Activated T-cell treated with anti-CD3 and anti-CD28 coated beads for 24 hours (primary cell): ENCODE measurements around the gene POLDIP2.
"Not testable (repeated sequence)": the region's sequence is repeated elsewhere in the genome, so short reads cannot be mapped to it uniquely, and the experiment has no call there.

Source experiments
- DNase-seq: peaks from one replicate; pipeline ENCODE4 v3.0.0-alpha.2; 2020; ENCODE audit warnings: low read depth

The POLDIP2 gene

DNA sequence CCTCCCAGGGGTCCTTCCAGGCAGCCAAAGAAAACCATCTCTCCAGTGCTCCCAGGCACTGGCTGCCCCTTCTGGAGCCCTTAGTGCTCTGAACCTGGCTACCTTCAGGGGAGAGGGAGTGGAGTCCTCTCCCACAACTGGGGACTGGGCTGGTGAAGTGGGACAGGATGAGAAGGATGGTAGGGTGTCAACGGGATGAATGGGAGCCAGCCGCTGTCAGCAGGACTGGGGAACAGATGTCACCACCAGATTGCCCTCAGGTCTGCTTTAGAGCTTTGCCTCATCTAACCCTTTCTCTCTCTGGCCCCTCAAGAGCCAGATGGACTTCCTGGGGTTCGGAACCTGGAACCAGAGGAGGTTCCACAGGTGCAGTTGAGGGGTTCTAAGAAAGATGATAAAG lies 8.2 kb upstream of the POLDIP2 start:
- no peak for DNase-seq

DNA sequence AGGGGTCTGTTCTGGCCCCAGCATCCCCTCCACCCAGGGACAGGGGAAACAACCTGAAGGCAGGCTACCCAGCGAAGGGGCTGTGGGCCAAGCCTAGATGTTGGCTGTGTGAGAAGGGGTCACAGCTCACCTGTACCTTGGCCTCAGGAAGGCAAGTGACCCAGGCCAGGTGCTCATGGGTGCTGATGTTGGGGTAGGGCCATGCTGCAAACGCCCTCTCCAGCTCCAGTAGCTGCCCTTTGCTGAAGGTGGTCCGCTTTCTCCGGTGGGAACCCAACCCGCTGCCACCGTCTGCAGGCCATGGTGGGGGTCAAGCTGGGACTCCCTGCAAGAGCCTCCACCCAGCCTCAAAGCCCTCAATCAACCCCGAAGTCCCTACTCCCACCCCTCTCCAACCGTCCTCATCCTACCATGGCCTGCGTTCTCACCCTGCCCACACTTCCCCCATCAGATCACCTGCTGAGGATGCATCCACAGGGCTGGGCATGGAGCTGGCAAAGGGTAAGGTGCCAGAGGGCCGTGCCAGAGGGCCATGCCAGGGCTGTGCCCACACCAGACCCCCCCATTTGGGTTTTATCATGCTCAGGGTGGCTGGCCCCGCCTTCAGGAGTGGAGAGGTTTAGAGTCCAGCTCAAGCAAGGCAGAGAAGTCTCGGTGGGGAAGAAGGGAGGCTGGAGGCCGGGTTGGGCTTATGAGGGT lies 7.5 kb upstream of the POLDIP2 start, which contains the start of gene SEBOX:
TSS of gene SEBOX (minus strand) at position 535 of the 699 bp plus-strand sequence. CDS start at position 487, 48 bp downstream.
- no peak for DNase-seq

DNA sequence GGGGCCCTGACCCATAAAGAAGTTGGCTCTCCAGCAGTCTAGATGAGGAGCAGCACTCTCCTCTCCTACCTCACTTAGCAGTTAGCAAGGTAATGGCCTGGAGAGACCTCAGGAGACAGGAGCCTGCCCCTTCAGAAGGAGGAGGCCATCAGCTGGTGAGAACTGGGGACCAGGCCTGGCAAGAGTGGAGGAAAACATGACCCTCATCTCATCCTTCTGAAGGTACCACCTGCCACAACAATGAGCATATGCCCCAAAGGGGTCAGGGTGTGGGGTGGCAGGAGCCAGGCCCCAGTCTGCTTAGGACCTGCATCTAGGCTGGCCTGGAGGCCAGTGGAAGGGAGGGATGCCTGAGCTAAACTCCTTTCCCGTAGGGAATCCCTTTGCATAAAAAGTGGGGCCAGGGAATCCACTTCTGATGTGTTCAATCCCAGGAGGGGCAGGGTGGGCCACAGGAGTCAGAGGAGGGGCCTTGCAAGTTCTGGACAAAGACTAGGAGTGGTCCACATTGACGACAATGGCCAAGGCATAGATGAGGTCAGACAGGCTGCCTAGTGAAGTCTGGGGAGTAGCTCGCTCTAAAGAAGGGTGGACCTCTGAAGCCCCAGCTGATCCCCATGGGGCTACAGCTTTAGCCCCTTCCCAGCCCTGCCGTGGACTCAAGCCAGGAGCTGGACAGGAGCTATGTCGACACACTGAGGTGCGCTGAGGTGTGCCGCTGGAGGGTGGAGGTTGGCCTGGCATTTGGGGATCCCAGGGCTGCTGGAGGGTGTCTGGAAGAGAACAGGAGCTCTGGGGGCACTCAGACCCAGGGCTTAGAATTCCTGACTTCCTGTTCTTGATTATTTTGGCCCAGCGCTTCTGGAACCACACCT lies 6.7 kb upstream of the POLDIP2 start:
- DNase-seq, result no peak

DNA sequence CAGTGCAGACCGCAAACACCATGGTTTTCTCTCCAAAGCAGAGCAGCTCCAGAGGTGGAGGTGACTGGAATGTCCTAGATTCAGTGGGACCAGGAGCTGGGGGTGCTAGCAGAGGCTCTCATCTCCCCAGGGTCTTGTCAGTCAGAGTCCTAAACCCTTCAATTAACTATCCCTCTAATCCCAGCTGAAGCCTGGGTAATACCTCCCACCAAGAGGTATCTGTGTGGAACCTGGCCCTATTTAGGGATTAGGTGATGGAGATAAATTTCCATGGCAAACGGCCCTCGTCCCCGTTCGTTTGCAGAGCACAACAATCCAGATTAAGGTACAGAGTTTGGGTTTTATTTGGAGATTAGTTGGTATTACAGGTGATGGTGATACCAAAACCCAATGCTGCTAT lies 5.9 kb upstream of the POLDIP2 start:
- no peak for DNase-seq

DNA sequence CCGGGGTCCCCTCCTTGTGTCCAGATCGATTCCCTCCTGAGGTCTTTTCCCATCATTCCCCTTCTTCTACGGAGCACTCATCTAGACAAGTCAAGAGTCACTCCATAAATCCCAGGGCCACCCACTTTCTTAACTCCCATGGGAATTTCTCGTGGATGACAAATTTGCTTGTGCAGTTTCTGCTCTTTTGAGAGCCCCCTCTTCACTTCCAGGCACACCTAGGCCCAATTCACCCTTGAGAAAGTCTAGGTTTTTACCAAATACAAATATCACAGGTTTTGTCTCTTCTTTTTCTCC lies 522 bp upstream of the POLDIP2 start:
- no peak for DNase-seq

DNA sequence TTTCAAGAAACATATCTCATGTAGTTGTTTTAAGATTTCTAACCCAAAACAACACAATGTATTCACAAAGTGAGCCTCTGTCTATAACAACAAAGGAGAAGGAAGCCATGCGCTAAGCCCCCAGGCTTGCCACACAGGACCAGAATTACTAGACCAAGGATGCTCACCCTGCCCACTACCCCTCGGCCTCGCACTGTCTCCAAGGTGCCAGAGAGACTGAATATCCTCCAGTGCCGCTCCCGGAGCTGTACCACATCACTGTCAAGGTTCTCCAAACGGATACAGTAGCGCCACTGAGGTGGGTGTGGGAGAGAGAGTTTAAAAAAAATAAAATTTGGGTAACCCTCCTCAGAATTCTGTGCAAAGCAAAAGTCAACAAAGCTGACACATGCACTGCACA lies 7.1 kb downstream of the POLDIP2 start:
- DNase-seq, result no peak

DNA sequence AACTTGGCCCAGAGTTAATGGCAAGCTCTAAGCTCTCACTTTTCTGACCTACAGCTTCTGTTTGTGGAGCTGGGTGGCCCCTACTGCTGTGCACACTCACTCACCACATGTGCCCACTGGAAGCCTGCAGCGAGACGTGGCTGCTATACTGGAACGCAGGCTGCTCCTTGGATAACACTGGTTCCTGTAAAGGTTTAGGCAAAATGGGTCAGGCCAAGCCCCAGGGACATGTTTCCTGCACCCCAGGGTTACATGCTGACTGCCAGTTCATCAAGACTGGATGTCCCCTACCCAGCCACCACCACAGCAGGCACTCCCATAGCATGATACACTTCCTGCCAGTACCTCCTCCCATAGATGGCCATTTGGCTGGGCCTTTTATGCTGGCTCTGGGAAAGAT lies 8.3 kb downstream of the POLDIP2 start:
- DNase-seq, result no peak

DNA sequence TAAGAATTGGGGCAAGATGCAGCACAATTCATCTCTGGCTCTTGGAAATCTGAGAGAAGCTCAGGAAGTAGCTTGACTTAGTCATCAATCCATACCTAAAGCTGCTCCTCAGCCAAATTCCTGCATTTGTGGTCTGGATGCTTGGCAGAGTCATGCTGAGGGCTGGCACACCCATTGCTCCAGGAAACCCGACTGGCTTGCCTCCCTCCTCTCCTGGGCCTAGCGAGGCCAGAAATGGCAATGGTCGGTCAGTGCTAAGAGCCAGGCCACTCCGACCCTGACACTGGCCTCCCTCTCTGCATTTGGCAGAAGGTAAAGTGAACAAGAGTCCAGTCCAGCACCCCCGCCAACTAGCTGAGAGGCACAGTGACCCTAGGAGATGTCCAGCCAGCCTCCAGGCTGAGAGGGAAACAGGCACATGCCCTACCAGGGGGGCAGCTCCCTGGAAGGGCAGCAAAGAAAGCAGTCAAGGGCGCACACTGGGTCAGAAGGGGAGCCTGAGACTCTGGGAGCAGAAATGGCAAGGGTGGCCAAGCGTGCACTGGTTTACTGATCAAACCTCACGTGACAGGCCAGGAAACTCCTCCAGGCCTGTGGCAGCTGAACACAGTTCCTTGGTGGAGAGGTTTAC lies 10.0 kb downstream of the POLDIP2 start:
- DNase-seq, result no peak

DNA sequence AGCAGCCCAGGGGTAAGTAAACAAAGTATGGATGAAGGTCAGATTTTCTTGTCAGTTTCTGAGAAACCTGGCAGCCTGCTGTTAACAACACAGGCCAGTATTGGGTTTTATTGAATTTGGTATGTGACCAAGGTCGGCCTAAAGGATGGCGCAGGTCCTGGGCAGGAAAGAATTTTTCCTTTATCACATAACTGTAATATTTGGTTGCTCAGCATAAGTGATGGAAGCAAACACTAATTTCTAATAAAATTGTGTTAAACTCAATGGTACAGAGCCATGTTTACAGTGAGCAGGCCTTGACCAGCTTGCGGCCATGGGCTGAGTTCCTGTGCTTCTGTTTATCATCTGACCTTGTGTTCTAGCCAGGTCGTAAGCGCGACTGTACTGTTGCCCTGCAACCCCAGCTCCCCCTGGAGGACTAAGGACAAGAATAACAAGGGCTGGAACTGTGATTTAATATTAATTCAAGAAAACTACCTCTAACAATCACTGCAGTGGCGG lies 10.5 kb downstream of the POLDIP2 start:
- no peak for DNase-seq

DNA sequence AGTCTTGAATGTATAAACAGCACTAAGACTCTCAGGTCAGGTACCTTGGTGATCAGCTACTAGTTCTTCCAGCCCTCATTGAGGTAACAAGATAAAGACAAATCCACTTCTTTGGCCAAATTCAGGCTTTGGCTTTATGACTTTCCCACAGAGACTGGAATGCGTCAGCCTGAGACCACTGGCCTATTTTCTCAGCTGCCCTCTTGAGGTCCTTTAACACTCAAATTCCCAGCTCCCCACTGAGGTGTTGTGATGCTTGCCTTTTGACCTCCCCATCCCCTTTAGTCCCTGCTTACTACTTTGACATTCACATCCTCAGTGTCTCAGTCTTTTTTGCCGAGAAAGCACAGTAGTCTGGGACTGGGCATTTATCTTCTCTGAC lies 11.1 kb downstream of the POLDIP2 start:
- DNase-seq, result no peak

DNA sequence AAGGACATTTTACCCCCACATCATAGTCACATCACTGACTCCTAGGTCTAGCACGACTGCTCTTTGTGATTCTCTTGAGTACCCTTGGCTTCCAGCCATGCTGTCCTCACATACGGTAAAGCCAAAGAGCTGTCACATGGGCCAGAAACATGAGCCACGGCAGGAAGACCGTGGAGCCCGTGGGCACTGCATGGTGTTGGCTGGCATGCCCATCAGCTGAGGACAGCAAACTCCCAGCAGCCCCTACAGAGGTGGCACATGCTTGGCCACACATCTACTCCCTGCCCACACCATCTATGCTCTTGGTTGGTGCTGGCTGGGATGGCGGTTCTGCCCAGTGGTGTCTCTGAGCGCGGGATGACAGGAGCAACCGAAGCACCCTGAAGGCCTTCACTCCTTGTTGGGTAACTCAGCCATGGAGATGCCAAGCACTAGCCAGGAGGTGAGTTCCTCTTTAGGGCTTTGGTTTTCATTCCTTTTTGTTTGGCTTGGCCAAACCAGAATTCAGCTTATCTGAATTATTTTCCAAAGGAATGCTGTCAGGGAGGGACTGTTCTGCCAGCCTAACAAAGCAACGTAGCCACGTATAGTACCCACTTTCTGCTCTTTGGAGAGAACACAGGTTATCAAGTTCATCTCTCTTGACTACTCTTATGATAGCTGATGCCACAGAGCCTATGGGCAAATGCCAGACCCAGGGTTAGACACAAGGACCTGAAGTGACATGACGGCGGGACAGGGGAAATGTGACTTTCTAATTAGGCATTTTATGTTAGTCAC lies 11.7 kb downstream of the POLDIP2 start:
- no peak for DNase-seq

DNA sequence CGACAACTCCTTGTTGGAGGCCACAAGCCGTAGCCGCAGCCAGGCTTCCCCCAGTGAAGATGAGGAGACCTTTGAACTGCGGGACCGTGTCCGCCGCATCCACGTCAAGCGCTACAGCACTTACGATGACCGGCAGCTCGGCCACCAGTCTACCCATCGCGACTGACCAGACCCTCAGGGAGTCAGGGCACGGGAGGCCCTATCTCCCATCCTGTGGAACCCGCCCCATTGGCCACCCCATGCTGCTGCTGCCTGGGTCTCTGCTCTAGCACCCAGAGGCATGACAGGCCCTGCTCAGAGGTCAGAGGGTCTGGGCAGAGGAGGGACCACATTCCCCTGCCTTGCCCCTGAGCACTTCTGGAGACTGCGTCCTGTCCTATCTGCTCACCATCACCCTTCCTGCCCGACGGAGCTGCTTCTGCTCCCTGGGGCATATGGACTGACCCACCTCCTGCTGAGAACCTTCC lies 12.9 kb downstream of the POLDIP2 start:
- DNase-seq, result no peak

DNA sequence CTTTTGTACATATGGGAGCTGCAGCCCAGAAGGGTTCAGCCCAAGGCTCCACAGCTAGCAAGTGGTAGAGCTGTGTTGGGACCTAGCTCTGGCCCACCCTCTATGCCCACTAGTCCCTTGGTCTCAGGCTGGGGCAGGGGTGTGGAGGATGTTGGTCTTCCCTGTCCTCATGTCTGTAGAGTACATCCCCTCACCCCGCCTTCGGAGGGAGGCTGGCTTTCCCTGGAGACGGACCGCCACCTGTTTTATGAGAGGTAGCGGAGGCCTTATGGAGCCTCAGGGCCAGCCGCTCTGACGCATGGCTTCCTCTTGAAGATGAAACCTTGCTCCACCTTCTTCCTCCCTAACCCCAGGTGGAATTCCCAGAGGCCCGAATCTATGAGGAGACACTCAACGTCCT lies 13.3 kb downstream of the POLDIP2 start:
- DNase-seq, result no peak

DNA sequence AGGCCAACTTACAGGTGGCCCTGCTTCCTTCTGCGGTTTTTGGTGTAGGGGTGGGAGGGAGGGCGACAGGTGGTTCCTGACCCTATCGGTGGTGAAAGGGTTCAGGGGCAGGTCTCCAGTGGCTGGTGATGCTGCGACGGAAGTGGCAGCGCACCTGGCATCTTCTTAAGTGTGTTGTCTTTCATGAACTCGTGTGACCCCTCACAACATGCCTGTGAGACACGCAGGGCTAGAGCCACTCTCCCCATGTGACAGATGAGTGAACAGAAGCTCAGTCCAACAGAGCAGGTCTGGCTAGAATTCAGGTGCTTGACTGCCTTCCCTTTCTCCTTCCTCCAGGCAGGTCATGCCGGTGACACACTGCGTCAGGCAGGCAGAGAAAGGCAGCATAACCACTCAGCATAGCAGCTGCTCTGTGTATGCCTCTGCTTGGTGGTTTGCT lies 13.8 kb downstream of the POLDIP2 start:
- DNase-seq, result no peak

DNA sequence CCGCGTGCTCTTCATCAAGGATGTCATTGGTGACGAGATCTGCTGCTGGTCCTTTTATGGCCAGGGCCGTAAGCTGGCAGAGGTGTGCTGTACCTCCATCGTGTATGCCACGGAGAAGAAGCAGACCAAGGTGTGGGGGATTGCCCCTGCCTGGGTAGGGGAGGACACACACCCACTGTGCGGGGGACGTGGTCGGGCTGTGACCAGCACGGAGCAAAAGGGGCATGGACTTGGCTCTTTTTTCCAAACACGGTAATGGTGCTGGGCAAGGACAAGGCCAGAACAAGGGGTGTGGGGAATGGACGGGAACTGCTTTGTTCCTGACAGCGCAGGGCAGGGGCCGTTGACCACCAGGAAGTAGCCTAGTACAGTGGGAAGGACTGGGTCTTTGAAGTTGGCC lies 15.0 kb downstream of the POLDIP2 start:
- no peak for DNase-seq

DNA sequence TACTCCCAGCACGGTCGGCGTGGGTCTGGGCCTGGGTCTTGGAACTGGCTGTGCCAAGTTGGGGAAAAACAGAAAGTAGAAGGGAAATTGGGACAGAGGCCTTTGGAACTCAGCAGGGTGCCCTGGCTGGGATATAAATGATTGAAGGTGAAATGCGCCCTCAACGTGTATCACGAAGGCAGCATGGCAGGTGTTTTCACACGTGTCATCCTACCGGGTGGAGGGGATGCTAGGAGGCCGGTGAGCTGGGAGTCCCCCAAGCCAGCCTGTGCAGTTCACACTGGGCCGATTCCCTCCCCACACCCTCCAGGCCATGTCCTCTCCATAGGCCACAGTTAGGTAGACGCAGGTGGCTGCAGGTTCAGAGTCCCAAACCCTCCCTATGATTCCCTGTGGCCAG lies 15.8 kb downstream of the POLDIP2 start:
- DNase-seq, result no peak

DNA sequence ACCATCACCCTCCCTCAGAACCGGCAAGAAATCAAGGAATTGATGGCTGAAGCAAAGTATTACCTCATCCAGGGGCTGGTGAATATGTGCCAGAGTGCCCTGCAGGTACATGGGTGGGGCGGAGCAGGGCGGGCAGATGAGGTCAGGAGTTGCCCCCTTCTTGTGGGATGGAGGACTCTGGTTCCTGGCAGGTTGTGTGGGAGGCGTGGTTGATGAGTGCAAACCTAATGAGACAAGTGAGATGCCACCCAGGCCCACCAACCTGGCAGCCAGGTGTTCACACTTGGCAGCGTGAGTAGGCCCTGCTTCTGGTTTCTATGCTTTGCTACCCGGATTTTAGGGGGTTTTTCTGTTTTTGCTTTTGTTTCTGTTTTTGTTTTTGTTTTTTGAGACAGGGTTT lies 17.0 kb downstream of the POLDIP2 start:
- no peak for DNase-seq

DNA sequence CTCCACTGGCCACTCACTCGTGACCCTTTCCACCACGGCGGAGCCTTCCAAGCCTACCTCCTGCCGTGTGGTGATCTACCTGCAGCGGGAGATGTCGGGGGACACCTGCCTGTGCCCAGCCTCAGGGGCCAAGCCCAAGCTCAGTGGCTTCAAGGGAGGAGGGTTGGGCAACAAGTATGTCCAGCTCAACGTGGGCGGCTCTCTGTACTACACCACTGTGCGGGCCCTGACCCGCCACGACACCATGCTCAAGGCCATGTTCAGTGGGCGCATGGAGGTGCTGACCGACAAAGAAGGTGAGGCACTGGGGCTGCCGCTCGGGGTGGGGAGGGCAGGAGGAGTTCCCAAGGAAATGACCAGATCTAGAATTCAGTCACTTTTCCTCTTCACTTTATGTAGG lies 17.9 kb downstream of the POLDIP2 start:
- no peak for DNase-seq

DNA sequence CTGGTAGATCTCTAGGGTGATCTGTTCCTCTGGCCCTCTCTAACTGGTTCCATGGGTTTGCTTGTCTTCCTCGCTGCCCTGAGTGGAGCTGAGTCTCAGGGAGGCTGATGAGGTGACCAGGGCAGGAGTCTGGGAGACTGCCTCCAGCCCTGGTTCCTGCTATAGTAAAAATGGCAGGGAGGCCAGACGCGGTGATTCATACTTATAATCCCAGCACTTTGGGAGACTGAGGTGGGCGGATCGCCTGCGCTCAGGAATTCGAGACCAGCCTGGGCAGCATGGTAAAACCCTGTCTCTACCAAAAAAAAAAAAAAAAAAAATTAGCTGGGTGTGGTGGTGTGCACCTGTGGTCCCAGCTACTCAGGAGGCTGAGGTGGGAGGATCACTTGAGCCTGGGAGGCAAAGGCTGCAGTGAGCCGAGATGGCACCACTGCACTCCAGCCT lies 18.5 kb downstream of the POLDIP2 start:
- not testable (repeated sequence) for DNase-seq

DNA sequence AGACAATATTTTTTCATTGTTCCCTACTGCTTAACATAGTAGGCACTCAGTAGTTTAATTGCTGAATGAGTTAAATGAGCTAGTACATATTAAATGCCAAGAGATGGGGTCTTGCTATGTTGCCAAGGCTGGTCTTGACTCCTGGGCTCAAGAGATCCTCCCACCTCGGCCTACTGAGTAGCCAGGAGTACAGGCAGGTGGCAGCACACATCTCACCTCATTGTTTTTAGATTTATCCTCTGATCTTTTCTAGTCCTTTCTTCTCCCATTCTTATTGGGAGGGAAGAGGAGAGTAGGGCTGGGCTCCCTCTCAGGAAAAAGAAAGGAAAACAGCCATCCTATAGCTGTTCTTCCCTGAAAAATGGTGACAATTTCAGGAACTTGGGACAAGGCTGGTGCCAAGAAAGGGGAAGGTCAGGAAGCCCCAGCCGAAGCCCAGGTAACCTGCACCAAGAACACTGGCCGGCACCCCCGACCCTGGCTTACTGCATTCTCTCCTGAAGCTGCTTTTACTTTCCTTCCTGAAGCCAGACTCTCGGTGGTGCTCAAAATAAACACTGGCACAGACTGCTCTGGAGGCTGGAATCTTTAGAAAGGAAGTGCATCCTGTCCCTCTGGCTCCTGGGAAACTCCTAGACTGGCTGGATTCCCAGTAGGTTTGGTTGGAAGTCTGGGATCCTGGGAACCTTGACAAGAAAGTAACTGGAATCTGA lies 19.1 kb downstream of the POLDIP2 start:
- DNase-seq, result no peak
